Esophagus squamous epithelium (tissue), 5 donors: ENCODE measurements around the gene TTYH2. TPM values are rescaled to one million over a fixed set of nuclear protein-coding genes. Genes with fewer than 3 reads are reported as not detected.

Experiments used
- DNase-seq: peaks from one replicate; lab custom pipeline; 2025; lab: John Stamatoyannopoulos, UW
- H3K27ac ChIP-seq, 4 donors: fragments of 200-600 bp; sonication (generic); one replicate each; pipeline ENCODE4 v1.5.1; 2016 to 2019; ENCODE audit warnings: mild to moderate bottlenecking in 1 of 4
- H3K27me3 ChIP-seq, 4 donors: fragments of 200-600 bp; sonication (generic); 1 replicate in 3 of 4; 2 replicates in 1 of 4; pipeline versions ENCODE4 v1.5.1 to v1.6.0; 2017 to 2021; ENCODE audit warnings: antibody characterized with exemption in 1 of 4
- H3K36me3 ChIP-seq, 3 donors: fragments of 200-600 bp; sonication (generic); one replicate each; pipeline ENCODE4 v1.5.1; 2016 to 2019
- H3K4me1 ChIP-seq, 3 donors: fragments of 200-600 bp; sonication (generic); one replicate each; pipeline ENCODE4 v1.5.1; 2017 to 2019
- H3K4me3 ChIP-seq, 4 donors: fragments of 200-600 bp; sonication (generic); 1 replicate in 3 of 4; 2 replicates in 1 of 4; pipeline ENCODE4 v1.5.1; 2016 to 2019; ENCODE audit warnings: mild to moderate bottlenecking in 2 of 4, moderate library complexity in 1 of 4
- H3K9me3 ChIP-seq, 3 donors: fragments of 200-600 bp; sonication (generic); one replicate each; pipeline ENCODE4 v1.5.1; 2016 to 2019
- POLR2A ChIP-seq, 4 donors: fragments of 450-650 bp; IDR thresholded peaks; one replicate each; pipeline ENCODE4 v1.6.1; 2017; ENCODE audit warnings: antibody characterized with exemption in 4 of 4, mild to moderate bottlenecking in 4 of 4, moderate library complexity in 3 of 4
- WGBS, 2 donors: methylation state at CpG; one replicate each; pipeline ENCODE4 v1.1.5; 2018; 5-methylcytosine and 5-hydroxymethylcytosine counted together
- intact Hi-C: fragments of 100-400 bp; cut with DNase I; formaldehyde crosslinking; loops from one replicate; pipeline ENCODE4 v1.15.0; 2022
- total RNA-seq, 4 donors: library from RNA; depleted of rRNA; stranded (reverse); fragments of >200 nt; gene quantifications; one replicate each; pipeline ENCODE4 v1.1.0, GENCODE V29; 2016
- TF ChIP-seq, protein P1 (sequence below), 6 experiments: fragments of 450-650 bp in 4 of 6; fragments of 200-600 bp in 2 of 6; sonication (generic) in 2 of 6; IDR thresholded peaks; one replicate each; pipeline ENCODE4 v1.5.1; 2016 to 2019; ENCODE audit warnings: antibody characterized with exemption in 6 of 6, mild to moderate bottlenecking in 4 of 6, moderate library complexity in 4 of 6
- donor health status: DM: yes; HTN: yes; CAD: no.

Gene TTYH2
- total RNA-seq, 4 donors from 2014 or later = 0.35 to 6.7 (median 1.8) TPM

DNA sequence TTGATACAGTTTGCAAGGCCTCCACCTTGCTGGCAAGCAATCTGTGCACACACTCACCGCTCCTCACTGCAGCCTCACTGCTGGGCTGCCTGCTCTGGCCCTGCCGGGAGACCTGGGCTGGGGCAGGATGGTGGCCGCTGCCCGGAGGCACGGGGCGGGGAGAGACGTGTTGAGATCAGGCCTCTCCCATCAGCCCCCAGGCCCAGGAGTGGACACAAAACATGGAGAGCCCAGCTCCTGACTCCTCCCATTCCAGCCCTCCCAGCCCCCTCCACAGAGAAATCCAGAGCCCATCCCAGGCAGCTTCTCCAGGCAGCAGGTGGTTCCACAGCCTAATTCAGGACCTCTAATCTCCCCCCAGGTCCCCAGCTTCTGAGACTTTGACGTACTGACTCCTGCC lies 33.0 kb upstream of the TTYH2 start:
- intact Hi-C loops = no loop called here
- no peak overlapping the region for H3K27ac ChIP-seq
- H3K4me1 ChIP-seq = peaks cover 0 to 4% (median 0%) of the 10 kb centered on the region in 3 donors
- no peak overlapping the region for H3K4me3 ChIP-seq
- peaks cover 0 to 84% (median 0%) of the 10 kb centered on the region in 4 donors for H3K27me3 ChIP-seq
- H3K36me3 ChIP-seq = no peaks in the 10 kb centered on the region
- TF ChIP-seq, protein P1, sequence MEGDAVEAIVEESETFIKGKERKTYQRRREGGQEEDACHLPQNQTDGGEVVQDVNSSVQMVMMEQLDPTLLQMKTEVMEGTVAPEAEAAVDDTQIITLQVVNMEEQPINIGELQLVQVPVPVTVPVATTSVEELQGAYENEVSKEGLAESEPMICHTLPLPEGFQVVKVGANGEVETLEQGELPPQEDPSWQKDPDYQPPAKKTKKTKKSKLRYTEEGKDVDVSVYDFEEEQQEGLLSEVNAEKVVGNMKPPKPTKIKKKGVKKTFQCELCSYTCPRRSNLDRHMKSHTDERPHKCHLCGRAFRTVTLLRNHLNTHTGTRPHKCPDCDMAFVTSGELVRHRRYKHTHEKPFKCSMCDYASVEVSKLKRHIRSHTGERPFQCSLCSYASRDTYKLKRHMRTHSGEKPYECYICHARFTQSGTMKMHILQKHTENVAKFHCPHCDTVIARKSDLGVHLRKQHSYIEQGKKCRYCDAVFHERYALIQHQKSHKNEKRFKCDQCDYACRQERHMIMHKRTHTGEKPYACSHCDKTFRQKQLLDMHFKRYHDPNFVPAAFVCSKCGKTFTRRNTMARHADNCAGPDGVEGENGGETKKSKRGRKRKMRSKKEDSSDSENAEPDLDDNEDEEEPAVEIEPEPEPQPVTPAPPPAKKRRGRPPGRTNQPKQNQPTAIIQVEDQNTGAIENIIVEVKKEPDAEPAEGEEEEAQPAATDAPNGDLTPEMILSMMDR (IDR thresholded peaks at IDR 0.05) = no peak
- no peak for TF ChIP-seq POLR2A (IDR thresholded peaks at IDR 0.05)
- no peak for DNase-seq
- 83% methylated on average over 1 to 2 of the region's 8 CpGs for WGBS, 2 donors
- H3K9me3 ChIP-seq = no peaks in the 10 kb centered on the region

DNA sequence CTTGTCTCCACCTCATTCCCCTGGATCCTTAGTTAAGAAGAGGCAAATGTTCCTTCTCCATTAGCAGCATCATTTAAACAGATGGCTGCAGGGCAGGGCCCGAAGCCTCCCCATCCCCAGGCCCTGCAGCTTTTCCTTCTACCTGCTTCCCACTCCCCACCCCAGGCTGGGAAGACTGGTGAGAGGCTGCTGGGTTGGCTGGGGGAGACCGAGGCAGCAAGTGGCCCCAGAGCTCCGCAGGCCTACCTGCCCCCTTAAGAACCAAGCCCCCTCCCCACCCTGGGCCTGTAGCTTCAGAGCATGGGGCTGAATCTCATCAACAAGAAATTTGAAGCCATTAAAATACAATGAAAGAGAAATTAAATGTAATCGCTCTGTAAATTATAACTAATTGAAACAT lies 32.0 kb upstream of the TTYH2 start:
- no peaks in the 10 kb centered on the region for H3K36me3 ChIP-seq
- no peaks in the 10 kb centered on the region for H3K9me3 ChIP-seq
- 91 to 100% methylated on average over 1 of the region's 4 CpGs for WGBS, 2 donors
- DNase-seq = no peak
- H3K27me3 ChIP-seq = peaks cover 0 to 86% (median 0%) of the 10 kb centered on the region in 4 donors
- no peak overlapping the region for H3K27ac ChIP-seq
- TF ChIP-seq POLR2A (IDR thresholded peaks at IDR 0.05) = no peak
- TF ChIP-seq, protein P1 (IDR thresholded peaks at IDR 0.05) = no peak
- intact Hi-C loops = no loop called here
- H3K4me1 ChIP-seq = peaks cover 0 to 4% (median 0%) of the 10 kb centered on the region in 3 donors
- no peak overlapping the region for H3K4me3 ChIP-seq

DNA sequence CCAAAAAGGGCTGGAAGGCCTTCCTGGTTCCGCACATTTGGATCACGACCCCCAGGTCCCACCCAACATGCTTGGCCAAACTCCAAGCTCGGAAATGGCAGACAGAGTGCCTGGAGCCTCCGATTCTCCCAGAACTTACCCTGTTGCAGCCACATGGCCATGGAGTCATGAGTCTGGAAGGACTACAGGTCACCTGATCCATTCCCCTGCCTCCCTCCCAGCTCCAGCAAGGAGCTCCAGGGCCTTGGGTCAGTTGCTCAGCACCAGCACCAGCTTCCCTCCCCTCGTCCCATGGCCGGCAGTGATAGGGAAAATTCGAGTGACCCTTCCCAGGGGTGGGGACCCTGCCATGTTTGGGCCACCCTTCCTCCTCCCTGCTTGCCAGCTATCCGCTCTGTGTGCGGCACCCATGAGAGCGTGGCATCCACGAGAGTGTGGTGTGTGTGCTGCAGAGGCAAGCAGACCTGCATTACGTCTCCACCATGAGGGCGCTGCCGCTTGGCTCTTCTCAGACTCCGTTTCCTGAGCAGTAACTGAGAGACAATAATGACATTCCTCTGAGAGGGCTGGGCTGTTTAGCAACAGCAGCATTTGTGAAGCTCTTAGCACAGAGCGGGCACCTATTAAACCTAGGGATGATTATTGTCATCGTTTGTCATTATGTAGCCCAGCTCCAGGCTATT lies 31.2 kb upstream of the TTYH2 start:
- intact Hi-C loops = no loop called here
- WGBS, 2 donors = 78 to 91% methylated on average over 4 to 16 of the region's 17 CpGs
- Histone ChIP-seq H3K27ac (no peak overlapping the region), H3K4me1 (peaks cover 0 to 4% (median 0%) of the 10 kb centered on the region in 3 donors), H3K27me3 (peaks cover 0 to 84% (median 0%) of the 10 kb centered on the region in 4 donors), H3K4me3 (no peak overlapping the region), H3K9me3 (no peaks in the 10 kb centered on the region), H3K36me3 (no peaks in the 10 kb centered on the region)
- no peak for TF ChIP-seq POLR2A (IDR thresholded peaks at IDR 0.05)
- TF ChIP-seq, protein P1 (IDR thresholded peaks at IDR 0.05) = no peak
- no peak for DNase-seq

DNA sequence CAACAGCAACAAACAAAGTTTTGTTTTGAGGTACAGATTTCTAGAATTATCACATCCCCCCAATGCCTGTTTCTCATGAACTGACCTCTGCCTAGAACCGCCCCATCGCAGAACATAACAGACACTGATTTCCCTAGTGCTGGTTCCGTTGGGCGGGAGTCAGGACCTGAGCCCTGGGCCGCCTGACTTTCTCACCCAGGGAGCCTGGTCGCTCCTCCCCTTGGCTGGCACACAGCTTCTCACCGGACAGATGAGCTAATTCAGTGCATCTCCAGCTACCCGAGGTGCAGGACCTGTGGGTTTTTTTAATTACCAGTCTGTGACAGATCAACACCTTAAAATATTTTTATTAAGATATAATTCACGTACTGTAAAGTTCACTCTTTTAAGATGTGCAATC lies 30.0 kb upstream of the TTYH2 start:
- 62 to 69% methylated on average over 9 of the region's 9 CpGs for WGBS, 2 donors
- DNase-seq = no peak
- Histone ChIP-seq H3K27ac (no peak overlapping the region), H3K27me3 (peaks cover 0 to 79% (median 0%) of the 10 kb centered on the region in 4 donors), H3K36me3 (no peaks in the 10 kb centered on the region), H3K4me1 (peaks cover 0 to 4% (median 0%) of the 10 kb centered on the region in 3 donors), H3K9me3 (no peaks in the 10 kb centered on the region), H3K4me3 (no peak overlapping the region)
- TF ChIP-seq, protein P1 (IDR thresholded peaks at IDR 0.05) = no peak
- no peak for TF ChIP-seq POLR2A (IDR thresholded peaks at IDR 0.05)
- intact Hi-C loops = no loop called here

DNA sequence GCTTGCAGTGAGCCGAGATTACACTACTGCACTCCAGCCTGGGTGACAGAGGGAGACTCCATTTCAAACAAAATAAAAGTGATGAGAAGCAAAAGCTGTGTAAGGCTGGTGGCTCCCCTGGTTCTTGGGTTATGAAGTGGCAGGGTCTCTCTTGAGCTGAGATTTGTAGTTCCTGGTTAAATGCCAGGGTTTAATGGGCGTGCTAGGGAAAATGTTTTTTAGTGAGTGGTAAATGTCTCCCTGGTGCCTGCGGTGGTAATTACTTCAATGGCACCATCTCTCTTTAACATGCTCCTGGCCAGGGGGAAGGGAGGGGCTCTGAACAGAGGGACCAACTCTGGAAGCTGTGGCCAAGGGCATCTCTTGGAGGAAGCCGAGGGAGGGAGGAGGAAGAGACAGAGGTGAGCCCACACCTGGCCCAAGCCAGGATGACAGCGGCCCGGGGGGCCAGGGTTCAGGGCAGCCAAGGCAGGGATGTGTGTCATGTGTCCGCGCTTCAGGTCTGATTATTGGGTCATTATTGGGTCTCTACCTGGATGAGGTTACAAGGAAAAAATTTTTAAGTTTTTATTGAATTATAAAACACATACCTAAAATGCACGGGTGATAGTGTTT lies 27.7 kb upstream of the TTYH2 start:
- H3K27ac ChIP-seq = no peak overlapping the region
- no peaks in the 10 kb centered on the region for H3K9me3 ChIP-seq
- TF ChIP-seq, protein P1 (IDR thresholded peaks at IDR 0.05) = no peak
- TF ChIP-seq POLR2A (IDR thresholded peaks at IDR 0.05) = no peak
- 57 to 65% methylated on average over 6 to 7 of the region's 9 CpGs for WGBS, 2 donors
- DNase-seq = no peak
- H3K4me1 ChIP-seq = peaks cover 0 to 4% (median 0%) of the 10 kb centered on the region in 3 donors
- H3K36me3 ChIP-seq = no peaks in the 10 kb centered on the region
- intact Hi-C loops = no loop called here
- no peak overlapping the region for H3K4me3 ChIP-seq
- peaks cover 0 to 59% (median 0%) of the 10 kb centered on the region in 4 donors for H3K27me3 ChIP-seq
